Brain pericyte (primary cell): ENCODE measurements around the gene GPAT3.

Experiments used
- DNase-seq: peaks from one replicate; pipeline ENCODE4 v3.0.0-alpha.2; 2012; ENCODE audit warnings: low read depth, low spot score

The GPAT3 gene

GRCh38 chr4:83644677-83645659 lies 109.1 kb downstream of the GPAT3 start:
- peak; percentile 66 for DNase-seq

- no peak for DNase-seq
These were observed 110.8 kb downstream of the GPAT3 start for GRCh38 chr4:83646538-83647239.

DNA sequence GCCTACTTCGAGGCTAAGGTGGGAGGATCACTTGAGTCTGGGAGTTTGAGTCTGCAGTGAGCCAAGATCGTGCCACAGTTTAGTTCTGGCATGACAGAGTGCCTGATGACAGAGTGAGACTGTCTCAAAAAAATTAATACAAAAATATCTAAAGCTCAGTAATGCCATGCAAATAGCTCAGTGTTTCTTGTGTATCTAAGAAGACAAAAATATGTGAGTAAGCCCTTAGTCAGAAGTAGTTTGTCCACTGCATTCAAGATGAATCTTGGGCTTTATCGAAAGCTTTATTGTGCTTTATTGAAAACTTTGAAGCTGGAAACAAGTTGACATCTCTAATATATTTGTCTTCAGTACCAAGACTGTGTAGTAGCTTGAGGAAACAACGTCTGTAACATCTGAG lies 115.9 kb downstream of the GPAT3 start:
- DNase-seq, result no peak
